DND-41 (cell line): ENCODE measurements around the gene RC3H1.
"Not testable (repeated sequence)": the region's sequence is repeated elsewhere in the genome, so short reads cannot be mapped to it uniquely, and the experiment has no call there.

Experiments used
- ATAC-seq: fragments of 200-7000 bp; cut with Tn5 transposase; 3 replicates; pipeline ENCODE4 v1.9.1; 2021; ENCODE audit warnings: low read depth; ENCODE audit not compliant: insufficient read depth
- DNase-seq: peaks from one replicate; pipeline ENCODE4 v3.0.0-alpha.2; 2020
- H2AFZ ChIP-seq: 2 replicates; pipeline ENCODE4 v1.6.0; 2012; ENCODE audit warnings: low read depth, low read length
- H3K27ac ChIP-seq: 2 replicates; pipeline ENCODE4 v1.5.1; 2012; ENCODE audit warnings: low read length, inconsistent platforms
- H3K27me3 ChIP-seq: fragments of 200-600 bp; sonication (generic); 2 replicates; pipeline ENCODE4 v1.6.0; 2012; ENCODE audit warnings: low read length, mild to moderate bottlenecking, inconsistent platforms; ENCODE audit not compliant: insufficient read depth, poor library complexity
- H3K36me3 ChIP-seq: 2 replicates; pipeline ENCODE4 v1.5.1; 2012; ENCODE audit warnings: low read length, inconsistent platforms; ENCODE audit not compliant: insufficient read depth
- H3K4me1 ChIP-seq: 2 replicates; pipeline ENCODE4 v1.5.1; 2012; ENCODE audit warnings: mild to moderate bottlenecking, low read length; ENCODE audit not compliant: insufficient read depth
- H3K4me2 ChIP-seq: 2 replicates; pipeline ENCODE4 v1.6.0; 2012; ENCODE audit warnings: mild to moderate bottlenecking, moderate library complexity, low read length, inconsistent platforms; ENCODE audit not compliant: insufficient read depth
- H3K4me3 ChIP-seq, 2 experiments: fragments of 200-600 bp in 1 of 2; shearing (Covaris generic) in 1 of 2; 2 replicates each; pipeline ENCODE4 v1.5.1; 2012 to 2016; ENCODE audit warnings: inconsistent platforms in 2 of 2, low read length in 2 of 2, mild to moderate bottlenecking in 2 of 2, low read depth in 1 of 2, moderate library complexity in 1 of 2
- H3K79me2 ChIP-seq: 2 replicates; pipeline ENCODE4 v1.6.0; 2012; ENCODE audit warnings: low read length, inconsistent platforms; ENCODE audit not compliant: insufficient read depth
- H3K9ac ChIP-seq: 2 replicates; pipeline ENCODE4 v1.6.0; 2012; ENCODE audit warnings: low read depth, mild to moderate bottlenecking, inconsistent platforms, low read length, moderate library complexity
- H3K9me3 ChIP-seq: 2 replicates; pipeline ENCODE4 v1.5.1; 2012; ENCODE audit warnings: low read length, moderate library complexity, mild to moderate bottlenecking, inconsistent platforms; ENCODE audit not compliant: insufficient read depth, severe bottlenecking
- H4K20me1 ChIP-seq: 2 replicates; pipeline ENCODE4 v1.6.0; 2012; ENCODE audit warnings: low read length; ENCODE audit not compliant: insufficient read depth
- EZH2 ChIP-seq: IDR thresholded peaks from 3 replicates; pipeline ENCODE4 v1.6.1; 2012; ENCODE audit warnings: borderline replicate concordance, low read depth, mild to moderate bottlenecking, moderate library complexity, low read length, inconsistent platforms; ENCODE audit not compliant: severe bottlenecking
- TF ChIP-seq, protein P1 (sequence below): IDR thresholded peaks from 2 replicates; pipeline ENCODE4 v1.5.1; 2012; ENCODE audit warnings: borderline replicate concordance, low read length, moderate library complexity, mild to moderate bottlenecking; ENCODE audit not compliant: poor library complexity, severe bottlenecking; ENCODE audit errors: extremely low read depth

The RC3H1 gene

DNA sequence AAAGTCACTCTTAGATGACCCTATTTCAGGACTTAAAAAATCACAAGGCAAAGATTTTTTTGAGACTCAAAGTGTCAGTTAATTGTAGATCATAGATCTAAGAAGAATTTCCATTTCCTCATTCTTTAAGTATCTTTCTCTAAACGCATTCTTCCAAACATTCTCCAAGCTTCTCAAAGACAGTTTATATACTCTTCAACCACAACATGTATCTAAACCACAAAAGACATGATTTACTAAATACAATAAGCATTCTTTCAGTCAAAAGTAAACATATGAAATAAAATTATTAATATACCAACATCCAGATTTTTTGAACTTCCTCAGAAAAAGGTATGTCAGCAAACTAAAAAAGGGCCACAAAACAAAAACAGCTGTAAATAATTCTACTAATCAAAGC is 24.4 kb downstream of the RC3H1 start:
- Histone ChIP-seq H3K36me3 (peaks cover 28% of the 10 kb centered on the region), H3K4me3 (no peak overlapping the region), H3K4me2 (no peak overlapping the region), H3K9ac (no peak overlapping the region), H2AFZ (no peak overlapping the region), H3K9me3 (no peaks in the 10 kb centered on the region), H3K27ac (no peak overlapping the region), H3K4me1 (no peaks in the 10 kb centered on the region), H4K20me1 (peaks cover 35% of the 10 kb centered on the region), H3K27me3 (no peaks in the 10 kb centered on the region), H3K79me2 (peaks cover 92% of the 10 kb centered on the region)
- ATAC-seq (no peak), DNase-seq (no peak)
- TF ChIP-seq EZH2, result no peak
- TF ChIP-seq, protein P1, sequence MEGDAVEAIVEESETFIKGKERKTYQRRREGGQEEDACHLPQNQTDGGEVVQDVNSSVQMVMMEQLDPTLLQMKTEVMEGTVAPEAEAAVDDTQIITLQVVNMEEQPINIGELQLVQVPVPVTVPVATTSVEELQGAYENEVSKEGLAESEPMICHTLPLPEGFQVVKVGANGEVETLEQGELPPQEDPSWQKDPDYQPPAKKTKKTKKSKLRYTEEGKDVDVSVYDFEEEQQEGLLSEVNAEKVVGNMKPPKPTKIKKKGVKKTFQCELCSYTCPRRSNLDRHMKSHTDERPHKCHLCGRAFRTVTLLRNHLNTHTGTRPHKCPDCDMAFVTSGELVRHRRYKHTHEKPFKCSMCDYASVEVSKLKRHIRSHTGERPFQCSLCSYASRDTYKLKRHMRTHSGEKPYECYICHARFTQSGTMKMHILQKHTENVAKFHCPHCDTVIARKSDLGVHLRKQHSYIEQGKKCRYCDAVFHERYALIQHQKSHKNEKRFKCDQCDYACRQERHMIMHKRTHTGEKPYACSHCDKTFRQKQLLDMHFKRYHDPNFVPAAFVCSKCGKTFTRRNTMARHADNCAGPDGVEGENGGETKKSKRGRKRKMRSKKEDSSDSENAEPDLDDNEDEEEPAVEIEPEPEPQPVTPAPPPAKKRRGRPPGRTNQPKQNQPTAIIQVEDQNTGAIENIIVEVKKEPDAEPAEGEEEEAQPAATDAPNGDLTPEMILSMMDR, result no peak

DNA sequence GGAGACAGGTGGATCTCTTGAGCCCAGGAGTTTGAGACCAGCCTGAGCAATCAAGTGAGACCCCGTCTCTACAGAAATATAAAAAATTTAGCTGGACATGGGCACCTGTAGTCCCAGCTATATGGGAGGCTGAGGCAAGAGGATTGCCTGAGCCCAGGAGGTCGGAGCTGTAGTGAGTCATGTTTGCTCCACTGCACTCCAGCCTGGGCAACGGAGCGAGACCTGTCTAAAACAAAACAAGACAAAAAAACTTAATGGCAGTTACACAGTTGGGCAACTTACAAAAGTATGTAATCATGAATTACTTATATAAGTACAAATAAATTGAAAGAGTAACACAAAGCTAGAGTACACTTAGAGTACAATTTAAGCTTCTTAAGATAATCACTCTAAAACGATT is 25.2 kb downstream of the RC3H1 start:
- Histone ChIP-seq H3K4me1 (no peaks in the 10 kb centered on the region), H2AFZ (no peak overlapping the region), H3K27ac (no peak overlapping the region), H3K4me2 (no peak overlapping the region), H3K79me2 (peaks cover 87% of the 10 kb centered on the region), H3K36me3 (peaks cover 36% of the 10 kb centered on the region), H3K27me3 (no peaks in the 10 kb centered on the region), H3K9ac (no peak overlapping the region), H4K20me1 (peaks cover 38% of the 10 kb centered on the region; the same call in 1 of the 2 replicates), H3K9me3 (no peaks in the 10 kb centered on the region), H3K4me3 (no peak overlapping the region)
- ATAC-seq (no peak), DNase-seq (no peak)
- TF ChIP-seq, protein P1, result no peak
- no peak for TF ChIP-seq EZH2

- Histone ChIP-seq H3K27me3 (no peaks in the 10 kb centered on the region), H3K36me3 (peaks cover 44% of the 10 kb centered on the region), H3K79me2 (peaks cover 73% of the 10 kb centered on the region), H3K4me1 (no peaks in the 10 kb centered on the region), H2AFZ (no peak overlapping the region), H3K4me3 (no peak overlapping the region), H4K20me1 (peaks cover 30% of the 10 kb centered on the region; the same call in 1 of the 2 replicates), H3K27ac (no peak overlapping the region), H3K4me2 (no peak overlapping the region), H3K9ac (no peak overlapping the region), H3K9me3 (no peaks in the 10 kb centered on the region)
- TF ChIP-seq, protein P1, result no peak
- no peak for TF ChIP-seq EZH2
- ATAC-seq (no peak), DNase-seq (no peak)
These were observed 26.7 kb downstream of the RC3H1 start for GRCh38 chr1:173995475-173995874.

DNA sequence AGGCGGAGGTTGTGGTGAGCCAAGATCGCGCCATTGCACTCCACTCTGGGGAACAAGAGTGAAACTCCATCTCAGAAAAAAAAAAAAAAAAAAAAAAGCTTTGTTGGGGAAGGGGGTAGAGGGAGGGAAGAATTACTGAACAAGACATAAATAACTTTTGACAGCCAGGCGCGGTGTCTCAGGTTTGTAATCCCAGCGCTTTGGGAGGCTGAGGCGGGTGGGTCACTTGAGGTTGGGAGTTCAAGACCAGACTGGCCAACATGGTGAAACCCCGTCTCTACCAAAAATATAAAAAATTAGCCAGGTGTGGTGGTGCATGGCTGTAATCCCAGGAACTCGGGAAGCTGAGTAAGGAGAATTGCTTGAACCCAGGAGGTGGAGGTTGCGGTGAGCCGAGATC is 28.2 kb downstream of the RC3H1 start:
- DNase-seq, H3K4me2 ChIP-seq, ATAC-seq, H3K9me3 ChIP-seq, H2AFZ ChIP-seq, H3K9ac ChIP-seq, H3K4me3 ChIP-seq, H3K4me1 ChIP-seq, H3K27me3 ChIP-seq, H3K27ac ChIP-seq: not testable (repeated sequence)
- peaks cover 58% of the 10 kb centered on the region for H3K79me2 ChIP-seq
- H3K36me3 ChIP-seq, result peaks cover 54% of the 10 kb centered on the region
- H4K20me1 ChIP-seq, result peaks cover 25% of the 10 kb centered on the region; the same call in 1 of the 2 replicates
